Measurements from ENCODE around the gene NBEAL2.

Gene NBEAL2, protein sequence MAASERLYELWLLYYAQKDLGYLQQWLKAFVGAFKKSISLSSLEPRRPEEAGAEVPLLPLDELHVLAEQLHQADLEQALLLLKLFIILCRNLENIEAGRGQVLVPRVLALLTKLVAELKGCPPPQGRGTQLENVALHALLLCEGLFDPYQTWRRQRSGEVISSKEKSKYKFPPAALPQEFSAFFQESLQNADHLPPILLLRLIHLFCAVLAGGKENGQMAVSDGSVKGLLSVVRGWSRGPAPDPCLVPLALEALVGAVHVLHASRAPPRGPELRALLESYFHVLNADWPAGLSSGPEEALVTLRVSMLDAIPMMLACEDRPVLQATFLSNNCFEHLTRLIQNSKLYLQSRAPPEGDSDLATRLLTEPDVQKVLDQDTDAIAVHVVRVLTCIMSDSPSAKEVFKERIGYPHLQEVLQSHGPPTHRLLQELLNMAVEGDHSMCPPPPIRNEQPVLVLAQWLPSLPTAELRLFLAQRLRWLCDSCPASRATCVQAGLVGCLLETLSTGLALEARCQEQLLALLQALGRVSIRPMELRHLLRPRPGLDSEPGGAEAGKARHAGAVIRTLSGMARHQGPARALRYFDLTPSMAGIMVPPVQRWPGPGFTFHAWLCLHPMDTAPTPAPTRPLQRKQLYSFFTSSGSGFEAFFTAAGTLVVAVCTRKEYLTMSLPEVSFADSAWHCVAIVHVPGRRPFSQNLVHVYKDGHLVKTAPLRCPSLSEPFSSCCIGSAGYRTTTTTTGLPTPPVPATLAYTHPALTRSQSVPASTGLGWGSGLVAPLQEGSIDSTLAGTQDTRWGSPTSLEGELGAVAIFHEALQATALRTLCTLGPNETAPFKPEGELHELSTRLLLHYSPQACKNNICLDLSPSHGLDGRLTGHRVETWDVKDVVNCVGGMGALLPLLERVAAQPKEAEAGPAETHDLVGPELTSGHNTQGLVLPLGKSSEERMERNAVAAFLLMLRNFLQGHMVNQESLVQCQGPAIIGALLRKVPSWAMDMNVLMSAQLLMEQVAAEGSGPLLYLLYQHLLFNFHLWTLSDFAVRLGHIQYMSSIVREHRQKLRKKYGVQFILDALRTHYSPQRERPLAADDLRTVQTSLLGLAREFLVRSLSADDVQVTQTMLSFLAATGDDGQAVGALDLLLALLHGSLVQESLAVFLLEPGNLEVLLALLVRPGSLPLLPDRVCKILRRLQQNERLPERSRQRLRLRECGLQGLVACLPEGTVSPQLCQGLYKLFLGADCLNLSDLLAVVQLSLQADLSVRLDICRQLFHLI (N-terminal part only)

GRCh38 chr3:46978985-46979944 is at the start of gene NBEAL2:
Gene NBEAL2, plus strand, starts transcription at chr3:46979666. Its CDS starts 196 bp downstream, at chr3:46979862.
- DNase-seq (ENCODE audit: low read depth) = peak; percentile 90

DNA sequence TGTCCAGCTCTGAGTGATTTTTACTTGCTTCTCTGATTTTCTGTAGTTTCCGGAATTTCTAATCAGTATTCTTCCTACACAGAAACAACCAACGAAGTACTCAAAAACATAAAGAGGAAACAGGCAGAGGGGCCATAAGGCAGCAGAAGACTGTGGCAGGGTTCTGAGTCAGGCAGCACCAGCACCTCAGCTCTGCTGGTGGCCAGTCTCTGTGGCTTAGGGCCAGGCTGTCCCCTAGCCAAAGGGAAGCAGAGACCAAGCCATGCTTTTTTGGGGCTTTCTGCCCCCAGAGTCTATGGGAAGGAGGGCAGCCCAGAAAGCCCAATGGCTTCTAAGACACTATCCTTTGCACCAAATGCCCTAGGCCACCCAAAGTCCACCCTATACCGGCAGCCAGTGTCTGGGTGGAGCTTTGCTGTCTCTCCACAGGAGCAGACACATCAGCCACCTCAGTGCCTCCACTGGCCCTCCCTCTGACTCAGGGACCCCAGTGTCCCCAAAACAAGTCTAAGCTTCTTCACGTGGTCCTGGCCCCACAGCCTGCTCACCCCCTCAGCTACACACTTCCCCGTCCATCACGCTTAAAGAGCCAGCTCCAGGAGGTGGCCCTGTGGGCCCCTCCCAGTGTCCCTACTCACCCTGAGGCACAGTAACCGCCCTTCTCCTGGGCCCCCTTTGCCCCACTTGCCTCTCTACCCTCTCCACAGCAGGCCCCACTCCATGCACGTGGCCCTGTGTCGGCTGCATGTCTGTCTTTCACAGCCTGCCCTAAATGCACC is 49.1 kb upstream of the NBEAL2 start:
- no peak for DNase-seq (ENCODE audit: low read depth)

DNA sequence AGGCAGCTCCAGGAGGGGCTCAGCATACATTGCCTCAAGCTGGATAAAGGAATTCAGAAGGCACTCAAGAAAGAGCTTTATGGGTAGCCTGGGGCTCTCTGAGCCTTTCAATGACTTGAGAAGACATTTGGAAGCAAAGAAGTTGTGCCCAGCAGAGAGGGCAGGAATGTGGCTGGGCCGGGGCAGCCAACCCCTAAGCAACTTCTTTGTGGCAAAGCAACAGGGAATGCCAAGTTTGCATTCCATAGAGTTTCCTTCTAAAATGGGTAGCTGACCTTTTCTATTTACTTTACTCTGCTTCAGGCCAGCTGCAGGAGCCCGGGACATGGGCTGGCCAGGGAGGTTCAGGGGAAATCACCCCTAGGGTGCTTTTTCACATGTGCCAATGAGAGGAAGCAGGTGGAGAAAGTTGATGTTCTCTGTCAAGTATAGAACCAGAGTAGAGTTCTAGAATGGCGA is 48.5 kb upstream of the NBEAL2 start:
- no peak for DNase-seq (ENCODE audit: low read depth)

- DNase-seq (ENCODE audit: low read depth) = no peak
These were observed 47.7 kb upstream of the NBEAL2 start for GRCh38 chr3:46931631-46932331.

- no peak for DNase-seq (ENCODE audit: low read depth)
These were observed 46.8 kb upstream of the NBEAL2 start for GRCh38 chr3:46932455-46933225.

DNA sequence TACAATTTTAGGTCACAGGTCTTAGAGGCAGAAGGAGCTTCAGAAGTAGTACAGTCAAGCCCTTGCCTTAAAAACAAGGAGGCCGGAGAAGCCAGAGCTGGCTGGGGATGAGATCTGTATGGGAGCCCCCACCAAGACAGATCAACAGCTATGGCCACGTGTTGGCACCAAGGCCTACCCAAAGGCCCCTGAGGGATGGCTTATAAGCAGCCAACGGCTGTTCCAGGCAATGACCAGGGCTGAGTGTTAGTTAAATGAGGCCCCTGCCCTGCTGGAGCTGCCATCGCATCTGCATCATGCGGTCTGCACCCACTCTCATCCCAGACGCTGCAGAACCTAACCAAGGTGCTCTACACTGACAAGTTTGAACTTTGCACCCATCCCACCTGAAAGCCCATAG is 46.2 kb upstream of the NBEAL2 start:
- DNase-seq (ENCODE audit: low read depth) = no peak

DNA sequence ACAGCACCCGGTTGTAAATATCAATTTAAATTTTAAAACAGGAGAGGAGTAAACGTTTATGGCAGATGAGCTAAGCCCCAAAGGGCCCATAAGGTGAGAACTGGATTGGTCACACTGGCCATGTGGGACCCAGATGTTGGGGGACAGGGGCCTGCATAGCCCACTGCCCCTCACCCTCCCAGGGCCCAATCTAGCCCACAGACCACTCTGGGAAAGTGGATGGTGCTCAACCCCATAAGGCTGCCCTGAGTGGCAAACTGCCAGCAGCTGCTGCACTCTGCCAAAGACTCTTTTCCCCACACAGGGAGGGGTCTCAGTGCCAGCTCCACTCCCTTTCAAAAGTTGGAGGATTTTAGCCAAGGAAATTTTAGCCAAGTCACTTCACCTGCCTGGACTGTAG is 45.4 kb upstream of the NBEAL2 start:
- no peak for DNase-seq (ENCODE audit: low read depth)

- DNase-seq (ENCODE audit: low read depth) = no peak
These were observed 44.8 kb upstream of the NBEAL2 start for GRCh38 chr3:46934498-46935167.

DNA sequence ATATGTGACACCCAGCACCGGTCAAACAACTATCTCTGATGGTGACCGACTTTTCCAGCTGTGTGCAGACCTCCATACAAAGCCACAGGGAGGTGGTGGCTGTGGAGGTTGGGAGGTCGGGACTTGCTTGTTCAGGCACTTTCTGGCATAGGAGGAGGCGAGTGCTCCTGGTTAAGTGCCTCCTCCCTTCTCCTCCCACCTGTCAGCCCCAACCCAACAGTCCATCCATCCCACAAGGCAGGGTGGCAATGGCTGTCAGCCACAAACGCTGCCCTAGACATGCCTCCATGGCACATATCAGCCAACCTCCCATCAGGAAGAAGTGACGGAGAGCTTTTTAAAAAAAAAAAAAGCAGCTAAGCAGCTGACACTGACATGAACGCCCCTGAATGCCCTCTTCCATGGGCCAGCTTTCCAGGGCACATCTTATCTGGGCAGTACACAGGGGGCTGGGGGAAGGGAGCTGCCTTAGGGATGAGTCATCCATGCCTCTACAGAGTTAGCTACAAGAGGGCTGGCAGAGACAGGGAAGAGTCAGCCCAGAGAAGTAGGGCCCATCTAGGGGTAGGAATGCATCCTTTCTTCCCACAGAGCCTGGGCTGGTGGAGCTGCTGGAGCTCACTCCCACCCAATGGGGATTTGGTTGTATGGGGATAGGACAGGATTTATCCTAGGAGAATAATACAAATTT is 44.2 kb upstream of the NBEAL2 start:
- DNase-seq (ENCODE audit: low read depth) = no peak

DNA sequence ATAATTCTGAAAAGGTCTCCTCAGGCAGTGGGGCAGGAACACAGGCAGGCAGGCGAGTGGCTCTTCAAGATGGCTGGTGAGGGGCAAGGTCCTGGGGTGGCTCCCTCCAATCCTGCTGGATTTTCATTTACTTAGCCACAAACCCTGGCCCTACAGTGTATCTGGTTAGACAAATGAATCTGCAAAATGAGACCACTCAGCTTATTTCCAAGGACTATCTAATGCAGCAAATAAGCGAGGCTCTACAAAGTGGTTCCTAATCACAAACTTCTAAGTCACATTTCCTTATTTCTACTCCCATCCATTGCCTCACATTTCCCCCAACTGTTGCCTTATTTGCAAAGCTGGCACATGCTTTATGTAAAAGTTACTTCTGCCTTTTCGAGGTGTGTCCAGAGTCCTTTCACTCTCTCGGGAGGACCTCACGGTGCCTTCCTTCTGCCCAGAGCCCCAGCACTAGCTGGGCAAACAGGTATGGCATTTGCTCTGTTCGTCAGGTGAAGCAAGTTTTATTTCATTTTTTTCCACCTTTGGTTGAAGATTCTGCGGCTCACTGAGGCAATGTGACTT is 43.4 kb upstream of the NBEAL2 start:
- no peak for DNase-seq (ENCODE audit: low read depth)

- DNase-seq (ENCODE audit: low read depth) = no peak
These were observed 42.7 kb upstream of the NBEAL2 start for GRCh38 chr3:46936733-46937250.

DNA sequence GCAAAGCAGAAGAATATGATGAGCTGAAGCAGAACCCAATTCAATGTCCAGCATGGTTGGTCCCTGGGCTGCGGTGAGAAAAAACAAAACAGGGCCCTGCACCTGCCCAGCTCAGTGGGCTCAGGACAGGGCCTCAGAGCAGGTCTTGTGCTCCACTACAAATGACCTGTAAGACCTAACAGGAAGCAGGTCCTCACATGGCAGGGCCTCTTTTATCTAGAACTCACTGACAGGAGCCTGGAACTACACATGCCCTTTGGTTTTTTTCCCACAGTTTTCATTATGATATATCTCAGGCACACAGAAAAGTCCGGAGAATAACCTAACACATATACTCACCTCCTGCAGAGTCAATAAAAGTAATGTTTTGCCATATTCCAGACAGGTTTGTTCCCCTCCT is 41.3 kb upstream of the NBEAL2 start:
- no peak for DNase-seq (ENCODE audit: low read depth)

DNA sequence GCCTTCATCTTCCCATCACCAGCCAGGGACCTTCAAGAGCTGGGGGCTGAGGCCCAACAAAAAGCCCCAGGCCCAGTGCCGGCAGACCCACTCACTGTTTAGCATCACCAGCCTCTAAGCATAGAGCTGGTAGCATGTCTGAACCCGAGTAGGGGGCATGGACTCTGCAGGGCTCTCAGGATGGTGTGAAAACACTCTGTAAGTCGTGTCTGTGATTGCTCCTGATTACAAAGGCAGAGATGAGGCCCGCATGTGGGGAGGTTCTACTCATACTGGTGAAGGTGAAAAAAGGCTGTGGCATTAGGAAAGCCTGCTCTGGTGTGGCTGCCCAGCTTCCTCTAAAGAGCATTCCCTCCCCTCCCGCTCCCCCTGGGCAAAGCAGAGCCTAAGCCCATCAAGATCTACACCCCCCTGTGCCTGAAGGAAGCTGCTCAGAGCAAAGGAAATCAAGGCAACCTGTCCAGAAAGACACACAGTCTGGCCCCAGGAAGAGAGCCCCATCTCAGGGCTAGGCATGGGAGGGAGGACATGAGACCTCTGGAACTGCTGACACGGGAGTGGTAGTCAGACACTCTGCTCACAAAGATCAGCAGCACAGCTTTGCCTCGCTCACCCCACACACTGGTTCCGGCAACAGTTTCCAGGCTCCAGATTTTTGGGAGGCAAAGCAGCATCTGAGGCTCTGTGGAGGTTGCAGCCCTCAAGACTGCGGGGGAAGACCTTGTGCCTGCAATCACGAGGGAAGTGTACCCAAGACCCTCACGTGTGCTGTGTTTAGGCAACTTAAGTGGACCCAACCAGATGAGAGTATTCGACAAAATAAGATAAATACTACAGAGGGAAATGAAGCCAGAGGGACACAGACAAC is 39.7 kb upstream of the NBEAL2 start:
- no peak for DNase-seq (ENCODE audit: low read depth)

DNA sequence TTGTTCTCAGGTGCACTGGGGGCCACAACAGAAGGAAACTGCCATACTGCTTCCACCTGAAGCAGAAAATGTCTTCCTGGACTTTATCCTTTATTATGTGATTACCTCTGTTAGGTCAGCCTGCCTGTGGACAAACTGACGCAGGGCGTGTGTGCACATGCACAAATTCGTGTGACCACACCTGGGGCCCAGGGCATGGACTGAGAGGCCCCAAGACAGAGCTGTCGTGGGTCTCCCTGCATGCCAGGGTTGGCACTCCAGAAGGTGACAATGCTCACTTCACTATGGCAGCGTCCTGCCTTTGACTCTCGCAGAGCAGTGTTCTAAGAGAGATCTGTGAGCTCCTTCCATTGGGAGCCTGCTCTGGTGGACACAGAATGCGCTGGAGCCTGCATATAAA is 37.4 kb upstream of the NBEAL2 start:
- DNase-seq (ENCODE audit: low read depth) = no peak

DNA sequence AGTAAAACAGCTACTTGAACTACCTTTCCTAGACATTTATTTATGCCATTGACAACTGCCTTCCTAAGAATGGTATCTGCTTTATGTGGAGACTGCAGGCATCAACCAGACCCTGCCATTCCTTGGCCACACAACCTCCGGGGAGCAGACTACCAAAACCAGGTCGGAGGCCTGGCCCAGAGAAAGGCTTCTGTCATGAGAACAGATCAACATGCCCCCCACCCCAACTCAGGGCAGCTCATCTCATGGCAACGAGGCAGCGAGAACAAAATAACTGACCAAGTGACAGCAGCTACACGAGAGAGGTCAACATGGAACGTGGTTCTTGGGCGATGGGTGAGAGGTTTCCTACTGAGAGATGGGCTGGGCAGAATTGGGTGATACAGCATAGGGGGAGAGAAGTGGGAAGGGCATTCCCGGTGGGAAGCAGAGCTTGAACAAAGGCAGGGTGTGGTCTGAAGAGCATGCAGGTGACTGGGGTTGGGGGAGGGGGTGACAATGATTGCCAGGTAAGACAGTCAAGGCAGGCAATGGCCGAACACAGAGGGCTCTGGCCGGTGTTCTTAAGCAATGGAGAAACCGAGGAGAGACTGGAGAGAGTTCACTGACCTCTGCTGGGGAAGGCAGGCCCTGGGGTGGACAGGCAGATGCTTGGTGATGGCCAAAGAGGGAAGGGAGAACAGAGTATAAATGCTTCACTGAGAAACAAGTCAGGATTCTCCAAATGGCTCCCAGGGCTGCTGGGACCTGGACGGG is 36.8 kb upstream of the NBEAL2 start:
- no peak for DNase-seq (ENCODE audit: low read depth)

Data from stimulated activated CD8-positive, alpha-beta memory T cell treated with anti-CD3 and anti-CD28 coated beads, Interleukin-7, amount 100 ng/mL, for 24 hours (primary cell).